Common myeloid progenitor, CD34-positive (primary cell): ENCODE data around the gene DFFB.

ENCODE experiments used
- CTCF ChIA-PET: fragments of 350-600 bp; sonication (Branson Sonifier 250); formaldehyde crosslinking; loops from one replicate; lab custom pipeline; 2021; ENCODE audit warnings: antibody characterized with exemption; lab: Charles Lee
- POLR2A ChIA-PET: fragments of 350-600 bp; sonication (Branson Sonifier 250); formaldehyde crosslinking; loops from one replicate; lab custom pipeline; 2021; ENCODE audit warnings: antibody characterized with exemption; lab: Charles Lee
- DNase-seq, 3 donors: peaks; one replicate each; pipeline versions ENCODE4 v3.0.0 to v3.0.0-alpha.2; 2013
- H3K27ac ChIP-seq, 2 experiments: 1 replicate in 1 of 2; 2 replicates in 1 of 2; pipeline ENCODE4 v1.7.0; 2013; ENCODE audit warnings: inconsistent platforms in 2 of 2, low read length in 2 of 2, mild to moderate bottlenecking in 2 of 2, low read depth in 1 of 2, moderate library complexity in 1 of 2; ENCODE audit not compliant: severe bottlenecking in 2 of 2, insufficient read depth in 1 of 2, poor library complexity in 1 of 2
- H3K27me3 ChIP-seq, 5 experiments: replicated peaks in 2 of 5; 1 replicate in 3 of 5; 2 replicates in 2 of 5; pipeline versions ENCODE4 v1.6.1 to v1.7.0; 2013; ENCODE audit warnings: low read length in 4 of 5, mild to moderate bottlenecking in 2 of 5, moderate library complexity in 2 of 5, inconsistent platforms in 1 of 5; ENCODE audit not compliant: insufficient read depth in 5 of 5, control insufficient read depth in 4 of 5
- H3K36me3 ChIP-seq, 4 experiments: 1 replicate in 2 of 4; 2 replicates in 2 of 4; pipeline versions ENCODE4 v1.6.1 to v1.7.0; 2013; ENCODE audit warnings: low read length in 3 of 4, control low read depth in 1 of 4, mild to moderate bottlenecking in 1 of 4; ENCODE audit not compliant: control insufficient read depth in 4 of 4, insufficient read depth in 4 of 4
- H3K4me1 ChIP-seq, 4 experiments: 1 replicate in 3 of 4; 2 replicates in 1 of 4; pipeline versions ENCODE4 v1.6.1 to v1.7.1; 2013; ENCODE audit warnings: low read length in 3 of 4, mild to moderate bottlenecking in 3 of 4, control low read depth in 1 of 4, inconsistent platforms in 1 of 4, moderate library complexity in 1 of 4; ENCODE audit not compliant: control insufficient read depth in 4 of 4, insufficient read depth in 4 of 4; ENCODE audit errors: control extremely low read depth in 1 of 4
- H3K4me3 ChIP-seq, 7 experiments: 1 replicate in 4 of 7; 2 replicates in 3 of 7; pipeline versions ENCODE4 v1.5.1 to v1.7.0; 2013; ENCODE audit warnings: mild to moderate bottlenecking in 7 of 7, low read length in 6 of 7, moderate library complexity in 6 of 7, inconsistent platforms in 2 of 7, low read depth in 2 of 7, control low read depth in 1 of 7; ENCODE audit not compliant: insufficient read depth in 4 of 7, control insufficient read depth in 1 of 7; ENCODE audit errors: extremely low read depth in 1 of 7
- H3K9me3 ChIP-seq, 5 experiments: 1 replicate in 4 of 5; 2 replicates in 1 of 5; pipeline versions ENCODE4 v1.6.1 to v1.7.1; 2013; ENCODE audit warnings: low read length in 4 of 5, mild to moderate bottlenecking in 2 of 5, inconsistent platforms in 1 of 5, low read depth in 1 of 5, moderate library complexity in 1 of 5; ENCODE audit not compliant: control insufficient read depth in 4 of 5, insufficient read depth in 2 of 5; ENCODE audit errors: control extremely low read depth in 1 of 5
- WGBS: methylation state at CpG from one replicate; pipeline ENCODE4 v1.1.5; 2013; ENCODE audit not compliant: insufficient coverage; 5-methylcytosine and 5-hydroxymethylcytosine counted together

DFFB gene

GRCh38 chr1:3923378-3924185 lies 66.3 kb downstream of the DFFB start:
- peaks cover 0 to 29% (median 0%) of the 10 kb centered on the region in 5 experiments for H3K27me3 ChIP-seq
- no peak overlapping the region for H3K4me3 ChIP-seq
- 90% methylated on average over 22 of the region's 25 CpGs for WGBS
- H3K27ac ChIP-seq: no peak overlapping the region
- H3K4me1 ChIP-seq: peaks cover 0 to 3% (median 0%) of the 10 kb centered on the region in 4 experiments
- ChIA-PET POLR2A (no interaction called here), CTCF (no interaction called here)
- DNase-seq: no peak
- H3K9me3 ChIP-seq: no peaks in the 10 kb centered on the region
- H3K36me3 ChIP-seq: no peaks in the 10 kb centered on the region

- Histone ChIP-seq H3K36me3 (no peaks in the 10 kb centered on the region), H3K27me3 (peaks cover 0 to 22% (median 0%) of the 10 kb centered on the region in 5 experiments), H3K4me3 (no peak overlapping the region), H3K27ac (no peak overlapping the region), H3K9me3 (no peaks in the 10 kb centered on the region), H3K4me1 (peaks cover 0 to 3% (median 0%) of the 10 kb centered on the region in 4 experiments)
- no peak for DNase-seq
- WGBS: 70% methylated on average over 8 of the region's 13 CpGs
- ChIA-PET CTCF (no interaction called here), POLR2A (no interaction called here)
Observed at GRCh38 chr1:3924186-3924824, 67.0 kb downstream of the DFFB start.

GRCh38 chr1:3924825-3925220 lies 67.5 kb downstream of the DFFB start:
- Histone ChIP-seq H3K4me3 (no peak overlapping the region), H3K36me3 (no peaks in the 10 kb centered on the region), H3K27ac (no peak overlapping the region), H3K9me3 (no peaks in the 10 kb centered on the region), H3K4me1 (peaks cover 0 to 3% (median 0%) of the 10 kb centered on the region in 4 experiments), H3K27me3 (peaks cover 0 to 20% (median 0%) of the 10 kb centered on the region in 5 experiments)
- ChIA-PET POLR2A (no interaction called here), CTCF (no interaction called here)
- WGBS: 48% methylated on average over 3 of the region's 3 CpGs
- peak in 2 of 3 donors; percentile 28 to 45 for DNase-seq

GRCh38 chr1:3925256-3925655 lies 68.0 kb downstream of the DFFB start:
- Histone ChIP-seq H3K9me3 (no peaks in the 10 kb centered on the region), H3K27ac (no peak overlapping the region), H3K36me3 (no peaks in the 10 kb centered on the region), H3K27me3 (peaks cover 0 to 20% (median 0%) of the 10 kb centered on the region in 5 experiments), H3K4me1 (peaks cover 0 to 3% (median 0%) of the 10 kb centered on the region in 4 experiments), H3K4me3 (no peak overlapping the region)
- 88% methylated on average over 10 of the region's 12 CpGs for WGBS
- ChIA-PET CTCF (no interaction called here), POLR2A (no interaction called here)
- DNase-seq: no peak

GRCh38 chr1:3925762-3926161 lies 68.5 kb downstream of the DFFB start:
- H3K27ac ChIP-seq: no peak overlapping the region
- no peaks in the 10 kb centered on the region for H3K36me3 ChIP-seq
- no peak overlapping the region for H3K4me3 ChIP-seq
- CTCF ChIA-PET: no interaction called here
- 81% methylated on average over 8 of the region's 8 CpGs for WGBS
- H3K27me3 ChIP-seq: peaks cover 0 to 20% (median 0%) of the 10 kb centered on the region in 5 experiments
- no peak for DNase-seq
- H3K4me1 ChIP-seq: peaks cover 0 to 3% (median 0%) of the 10 kb centered on the region in 4 experiments
- no peaks in the 10 kb centered on the region for H3K9me3 ChIP-seq
- POLR2A ChIA-PET: no interaction called here

GRCh38 chr1:3926956-3927355 lies 69.7 kb downstream of the DFFB start:
- POLR2A ChIA-PET: no interaction called here
- CTCF ChIA-PET: no interaction called here
- Histone ChIP-seq H3K27ac (no peak overlapping the region), H3K27me3 (peaks cover 0 to 20% (median 5%) of the 10 kb centered on the region in 5 experiments), H3K4me3 (no peak overlapping the region), H3K4me1 (no peaks in the 10 kb centered on the region), H3K9me3 (no peaks in the 10 kb centered on the region), H3K36me3 (no peaks in the 10 kb centered on the region)
- no peak for DNase-seq

- CTCF ChIA-PET: no interaction called here
- Histone ChIP-seq H3K36me3 (no peaks in the 10 kb centered on the region), H3K4me1 (no peaks in the 10 kb centered on the region), H3K27me3 (peaks cover 0 to 32% (median 5%) of the 10 kb centered on the region in 5 experiments), H3K27ac (no peak overlapping the region), H3K9me3 (no peaks in the 10 kb centered on the region), H3K4me3 (no peak overlapping the region)
- WGBS: 72% methylated on average over 11 of the region's 11 CpGs
- POLR2A ChIA-PET: no interaction called here
- peak in 2 of 3 donors; percentile 17 to 50 for DNase-seq
Observed at GRCh38 chr1:3928586-3928985, 71.3 kb downstream of the DFFB start.
